ENCODE results near the gene ROPN1L.

The ROPN1L gene

DNA sequence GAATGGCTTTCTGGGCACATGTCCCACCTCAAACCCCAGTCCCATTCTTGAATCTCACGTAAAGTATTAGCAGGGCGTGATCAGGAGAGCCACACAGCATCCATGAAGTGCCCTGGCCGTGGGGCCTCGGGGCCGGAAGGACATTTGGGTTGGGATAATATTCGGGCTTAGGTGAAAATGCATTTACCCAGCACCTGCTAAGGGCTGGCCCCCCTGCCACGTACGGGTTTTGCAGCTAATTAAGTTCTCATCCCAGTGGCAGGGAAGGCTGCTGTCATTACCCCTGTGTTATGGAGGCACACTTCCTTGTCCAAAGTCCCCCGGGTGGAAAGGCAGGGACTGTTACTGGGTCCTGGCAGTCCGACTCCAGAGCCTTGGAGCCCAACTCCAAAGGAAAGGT lies 29.0 kb downstream of the ROPN1L start:
- Mint-ChIP-seq H3K4me3 (no peak overlapping the region), H3K27ac (no peak overlapping the region), H3K27me3 (peaks cover 6 to 13% of the 10 kb centered on the region in 2 donors), H3K4me1 (peaks cover 5 to 15% of the 10 kb centered on the region in 2 donors), H3K9me3 (peaks cover 4% of the 10 kb centered on the region in 2 donors), H3K36me3 (peaks cover 0 to 3% of the 10 kb centered on the region in 2 donors)
- DNase-seq (no peak), ATAC-seq (replicated peaks) (no peak)

- peaks cover 4 to 7% of the 10 kb centered on the region in 2 donors for H3K9me3 Mint-ChIP-seq
- peaks cover 5 to 15% of the 10 kb centered on the region in 2 donors for H3K4me1 Mint-ChIP-seq
- H3K36me3 Mint-ChIP-seq: peaks cover 0 to 3% of the 10 kb centered on the region in 2 donors
- H3K4me3 Mint-ChIP-seq: no peak overlapping the region
- H3K27me3 Mint-ChIP-seq: peaks cover 0 to 13% of the 10 kb centered on the region in 2 donors
- DNase-seq: no peak
- ATAC-seq (replicated peaks): no peak
- no peak overlapping the region for H3K27ac Mint-ChIP-seq
Measured at GRCh38 chr5:10471677-10472076, 30.0 kb downstream of the ROPN1L start.

DNA sequence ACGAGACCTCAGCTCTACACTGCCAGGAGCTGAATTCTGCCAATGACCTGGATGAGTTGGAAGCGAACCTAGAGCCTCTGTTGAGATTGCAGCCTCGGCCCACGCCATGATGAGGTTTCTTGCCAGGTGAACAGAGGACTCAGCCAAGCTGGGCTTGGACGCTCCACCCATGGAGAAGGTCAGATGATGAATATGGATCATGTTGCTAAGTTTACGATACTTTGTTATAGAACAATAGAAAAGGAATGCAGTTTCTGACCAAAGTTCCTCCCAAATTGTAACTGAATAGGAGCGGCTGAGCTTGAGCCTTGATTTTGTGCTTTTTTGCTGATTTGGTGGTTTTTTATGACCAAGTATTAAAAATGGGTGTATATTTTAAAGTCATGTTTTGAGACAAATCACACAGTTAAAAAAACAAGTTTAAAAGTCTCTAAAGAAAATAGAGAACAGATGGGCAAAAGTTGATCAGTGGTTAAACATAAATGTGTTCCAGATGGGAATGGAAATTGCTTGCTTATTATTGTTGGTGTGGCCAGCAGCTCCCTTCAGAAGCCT lies 32.9 kb downstream of the ROPN1L start:
- no peak for ATAC-seq (replicated peaks)
- Mint-ChIP-seq H3K27ac (no peak overlapping the region), H3K4me3 (no peak overlapping the region), H3K4me1 (no peaks in the 10 kb centered on the region), H3K36me3 (peaks cover 0 to 3% of the 10 kb centered on the region in 2 donors), H3K9me3 (peaks cover 4 to 7% of the 10 kb centered on the region in 2 donors), H3K27me3 (peaks cover 4 to 11% of the 10 kb centered on the region in 2 donors)
- DNase-seq: no peak

- no peak for DNase-seq
- Mint-ChIP-seq H3K36me3 (peaks cover 0 to 3% of the 10 kb centered on the region in 2 donors), H3K27ac (no peak overlapping the region), H3K27me3 (peaks cover 10 to 11% of the 10 kb centered on the region in 2 donors), H3K4me1 (peaks cover under 1 to 5% of the 10 kb centered on the region in 2 donors), H3K4me3 (no peak overlapping the region), H3K9me3 (peaks cover 4 to 7% of the 10 kb centered on the region in 2 donors)
- ATAC-seq (replicated peaks): no peak
Measured at GRCh38 chr5:10475931-10476676, 34.4 kb downstream of the ROPN1L start.

GRCh38 chr5:10476878-10477277 lies 35.2 kb downstream of the ROPN1L start:
- DNase-seq (no peak), ATAC-seq (replicated peaks) (no peak)
- Mint-ChIP-seq H3K36me3 (peaks cover 0 to 3% of the 10 kb centered on the region in 2 donors), H3K27ac (no peak overlapping the region), H3K4me3 (no peak overlapping the region), H3K27me3 (peaks cover 5 to 10% of the 10 kb centered on the region in 2 donors), H3K9me3 (peaks cover 4 to 7% of the 10 kb centered on the region in 2 donors), H3K4me1 (peaks cover 3 to 5% of the 10 kb centered on the region in 2 donors)

GRCh38 chr5:10477943-10478342 lies 36.3 kb downstream of the ROPN1L start:
- H3K4me3 Mint-ChIP-seq: no peak overlapping the region
- H3K27ac Mint-ChIP-seq: no peak overlapping the region
- DNase-seq (no peak), ATAC-seq (replicated peaks) (no peak)
- H3K27me3 Mint-ChIP-seq: peaks cover 10 to 12% of the 10 kb centered on the region in 2 donors
- peaks cover 3 to 11% of the 10 kb centered on the region in 2 donors for H3K4me1 Mint-ChIP-seq
- peaks cover 0 to 3% of the 10 kb centered on the region in 2 donors for H3K36me3 Mint-ChIP-seq
- H3K9me3 Mint-ChIP-seq: peaks cover 4 to 7% of the 10 kb centered on the region in 2 donors

DNA sequence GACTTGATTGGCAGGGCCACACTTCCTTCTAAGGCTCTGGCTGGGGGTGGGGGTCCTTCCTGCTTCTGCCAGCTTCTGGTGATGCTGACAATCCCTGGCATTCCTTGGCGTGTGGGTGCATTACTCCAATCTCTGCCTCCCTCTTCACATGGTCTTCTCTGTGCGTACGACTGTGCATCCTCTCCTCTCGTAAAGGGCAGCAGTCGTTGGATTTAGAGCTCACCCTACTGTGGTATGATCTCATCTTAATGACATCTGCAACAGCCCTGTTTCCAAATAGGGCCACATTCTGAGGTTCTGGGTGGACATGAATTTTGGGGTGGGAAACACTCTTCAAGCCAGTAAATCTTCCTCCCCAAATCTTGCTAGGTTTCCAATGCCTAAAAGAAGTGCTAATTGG lies 36.8 kb downstream of the ROPN1L start:
- Mint-ChIP-seq H3K27me3 (peaks cover 12 to 17% of the 10 kb centered on the region in 2 donors), H3K4me1 (peaks cover 3 to 11% of the 10 kb centered on the region in 2 donors), H3K4me3 (no peak overlapping the region), H3K9me3 (peaks cover 4 to 7% of the 10 kb centered on the region in 2 donors), H3K36me3 (peaks cover 0 to 3% of the 10 kb centered on the region in 2 donors), H3K27ac (no peak overlapping the region)
- DNase-seq: no peak
- no peak for ATAC-seq (replicated peaks)

- no peak overlapping the region for H3K4me3 Mint-ChIP-seq
- ATAC-seq (replicated peaks): no peak
- H3K27me3 Mint-ChIP-seq: peaks cover 16 to 23% of the 10 kb centered on the region in 2 donors
- H3K9me3 Mint-ChIP-seq: peaks cover 4 to 7% of the 10 kb centered on the region in 2 donors
- no peak overlapping the region for H3K27ac Mint-ChIP-seq
- no peak for DNase-seq
- H3K4me1 Mint-ChIP-seq: peaks cover 3 to 11% of the 10 kb centered on the region in 2 donors
- H3K36me3 Mint-ChIP-seq: peaks cover 0 to 3% of the 10 kb centered on the region in 2 donors
Measured at GRCh38 chr5:10479154-10479721, 37.6 kb downstream of the ROPN1L start.

DNA sequence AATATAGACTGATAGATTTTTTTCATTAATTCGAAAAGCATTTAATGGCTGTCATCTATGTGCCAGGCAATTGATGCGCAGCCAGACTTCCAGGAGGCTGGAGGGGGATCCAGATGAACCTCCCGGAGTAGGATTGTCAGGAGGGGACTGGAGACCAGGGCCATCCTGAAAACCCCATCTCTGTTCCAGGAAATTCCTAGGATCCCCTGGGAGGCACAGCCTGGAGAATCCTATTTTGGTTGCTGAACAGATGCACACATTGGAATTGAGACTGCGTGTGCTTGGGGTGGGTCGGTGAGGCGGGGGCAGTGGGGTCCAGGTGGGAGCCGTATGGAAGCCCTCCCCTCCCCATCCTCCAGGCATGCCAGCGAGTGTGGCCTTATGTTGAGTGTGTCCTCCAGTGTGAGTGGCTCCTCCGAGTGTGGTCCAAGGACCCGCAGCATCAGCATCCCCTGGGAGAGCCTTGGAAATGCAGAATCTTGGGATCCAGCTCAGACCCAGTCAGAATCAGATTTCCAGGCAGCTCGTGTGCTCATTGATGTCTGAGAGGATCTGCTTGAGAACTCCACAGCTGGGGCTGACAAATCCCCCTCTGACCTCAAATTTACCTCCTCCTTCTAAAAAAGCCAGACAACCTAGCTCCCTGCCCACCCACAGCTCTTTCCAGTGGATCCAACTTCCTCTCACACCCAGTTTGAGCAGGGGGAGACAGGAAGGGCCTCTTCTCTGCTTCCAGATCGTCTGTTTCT lies 38.7 kb downstream of the ROPN1L start:
- Mint-ChIP-seq H3K4me3 (no peak overlapping the region), H3K36me3 (peaks cover 0 to 5% of the 10 kb centered on the region in 2 donors), H3K4me1 (peaks cover 9 to 19% of the 10 kb centered on the region in 2 donors), H3K27ac (no peak overlapping the region), H3K27me3 (peaks cover 16 to 27% of the 10 kb centered on the region in 2 donors), H3K9me3 (peaks cover 2 to 4% of the 10 kb centered on the region in 2 donors)
- ATAC-seq (replicated peaks) (no peak), DNase-seq (no peak)

- Mint-ChIP-seq H3K36me3 (peaks cover 0 to 5% of the 10 kb centered on the region in 2 donors), H3K9me3 (peaks cover 0 to 2% of the 10 kb centered on the region in 2 donors), H3K27ac (no peak overlapping the region), H3K4me3 (no peak overlapping the region), H3K4me1 (peaks cover 9 to 19% of the 10 kb centered on the region in 2 donors), H3K27me3 (peaks cover 16 to 27% of the 10 kb centered on the region in 2 donors)
- DNase-seq (no peak), ATAC-seq (replicated peaks) (peak in 1 of 2 donors; percentile 41)
Measured at GRCh38 chr5:10481241-10481935, 39.7 kb downstream of the ROPN1L start.

GRCh38 chr5:10482791-10483530 lies 41.3 kb downstream of the ROPN1L start:
- H3K9me3 Mint-ChIP-seq: peaks cover 0 to 2% of the 10 kb centered on the region in 2 donors
- no peak overlapping the region for H3K4me3 Mint-ChIP-seq
- DNase-seq: no peak
- H3K4me1 Mint-ChIP-seq: peaks cover 13 to 25% of the 10 kb centered on the region in 2 donors
- H3K36me3 Mint-ChIP-seq: peaks cover 0 to 5% of the 10 kb centered on the region in 2 donors
- no peak overlapping the region for H3K27ac Mint-ChIP-seq
- ATAC-seq (replicated peaks): no peak
- H3K27me3 Mint-ChIP-seq: peaks cover 12 to 22% of the 10 kb centered on the region in 2 donors

GRCh38 chr5:10484774-10485141 lies 43.1 kb downstream of the ROPN1L start:
- Mint-ChIP-seq H3K4me1 (peaks cover 23 to 43% of the 10 kb centered on the region in 2 donors), H3K36me3 (peaks cover 0 to 5% of the 10 kb centered on the region in 2 donors), H3K9me3 (peaks cover 0 to 2% of the 10 kb centered on the region in 2 donors), H3K27me3 (peaks cover 12 to 22% of the 10 kb centered on the region in 2 donors), H3K4me3 (no peak overlapping the region), H3K27ac (no peak overlapping the region)
- DNase-seq (no peak), ATAC-seq (replicated peaks) (no peak)
